AG04449 (cell line): Measurements from ENCODE around the gene NDUFAB1.

Experiments
- CTCF ChIA-PET: fragments of 350-600 bp; formaldehyde crosslinking; extraction: SDS; loops from one replicate; lab custom pipeline; 2021; ENCODE audit warnings: antibody characterized with exemption; lab: Yijun Ruan, JAX
- POLR2A ChIA-PET: fragments of 400-600, 350-600 bp; formaldehyde crosslinking; extraction: SDS; loops from one replicate; lab custom pipeline; 2020; ENCODE audit warnings: antibody characterized with exemption, inconsistent platforms; lab: Yijun Ruan, JAX
- DNase-seq: peaks from one replicate; pipeline ENCODE4 v3.0.0-alpha.2; 2010; ENCODE audit warnings: low read depth, low spot score
- H3K4me3 ChIP-seq: 2 replicates; pipeline ENCODE4 v1.5.1; 2011; ENCODE audit warnings: low read depth, mild to moderate bottlenecking, control low read depth, low read length
- CTCF ChIP-seq: IDR thresholded peaks from one replicate; pipeline ENCODE4 v1.5.1; 2011; ENCODE audit warnings: mild to moderate bottlenecking, moderate library complexity, low read length, control low read depth, inconsistent platforms; ENCODE audit not compliant: insufficient read depth; ENCODE audit errors: missing control alignments

NDUFAB1 gene

DNA sequence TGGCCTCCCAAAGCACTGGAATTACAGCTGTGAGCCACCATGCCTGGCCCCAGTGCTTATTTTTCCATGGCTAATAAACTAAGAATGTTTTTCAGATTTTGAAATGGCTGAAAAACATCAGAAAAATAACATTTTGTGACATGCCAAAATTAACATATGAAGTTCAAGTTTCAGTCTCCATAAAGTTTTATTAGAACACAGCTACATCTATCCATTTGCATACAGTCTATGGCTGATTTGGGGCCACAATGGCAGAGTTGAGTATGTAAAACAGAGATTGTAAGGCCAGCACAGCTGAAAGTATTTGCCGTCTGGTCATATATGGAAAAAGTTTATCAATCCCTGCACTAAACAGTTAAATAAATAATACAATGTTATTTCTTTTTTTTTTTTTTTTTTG, 13.8 kb upstream of the NDUFAB1 start:
- no peak for DNase-seq
- TF ChIP-seq CTCF: no peak
- ChIA-PET POLR2A (no interaction called here), CTCF (interaction anchor here (1.6 kb wide), 1 partner anchor 13 kb away, joined by 4 read pairs; no protein-coding TSS in a partner anchor)
- H3K4me3 ChIP-seq: no peak overlapping the region

- DNase-seq: no peak
- ChIA-PET POLR2A (no interaction called here), CTCF (interaction anchor here (0.6 kb wide), 1 partner anchor 11 kb away, joined by 3 read pairs; no protein-coding TSS in a partner anchor)
- no peak for TF ChIP-seq CTCF
- H3K4me3 ChIP-seq: no peak overlapping the region
Observed at GRCh38 chr16:23608194-23608593, 12.1 kb upstream of the NDUFAB1 start.

- CTCF ChIA-PET: interaction anchor here (0.6 to 1.0 kb wide), 2 partner anchors 11 kb away, joined by 3 to 5 read pairs; no protein-coding TSS in a partner anchor
Observed at GRCh38 chr16:23607726-23608125, 11.6 kb upstream of the NDUFAB1 start.

DNA sequence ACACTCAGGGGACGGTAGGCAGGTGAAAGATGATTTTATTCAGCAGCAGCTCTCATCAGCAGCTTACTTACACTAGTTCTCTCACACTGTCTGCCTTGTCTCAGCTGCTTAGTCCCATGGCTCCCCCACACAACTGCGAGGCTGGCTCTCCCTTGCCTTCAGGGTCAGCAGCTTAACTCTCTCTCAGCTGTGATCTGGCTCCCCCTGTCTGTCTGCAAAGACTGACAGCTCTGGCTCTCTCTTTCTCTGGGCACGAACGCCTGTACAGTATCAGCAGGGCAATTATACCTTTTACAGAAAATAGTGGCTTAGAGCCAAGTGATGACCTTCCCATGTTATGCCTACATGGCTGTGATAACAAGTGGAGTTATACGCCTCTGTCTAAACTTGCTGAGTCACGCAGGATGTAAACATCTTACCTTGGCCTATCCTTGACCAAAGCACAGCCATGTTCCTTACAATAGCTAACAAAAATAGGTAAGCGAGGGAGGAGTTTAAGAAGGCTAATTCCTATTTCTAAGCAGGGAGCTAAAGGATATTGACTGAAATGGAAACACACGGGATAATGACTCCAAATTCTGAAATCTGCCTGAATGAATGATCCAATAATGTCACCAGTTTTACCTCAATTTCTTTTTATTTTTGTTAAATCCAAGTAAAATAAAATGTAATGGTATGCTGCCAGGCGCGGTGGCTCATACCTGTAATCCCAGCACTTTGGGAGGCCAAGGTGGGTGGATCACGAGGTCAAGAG, 1.1 kb upstream of the NDUFAB1 start:
- ChIA-PET POLR2A (no interaction called here), CTCF (interaction anchor here (0.7 to 3.3 kb wide), 27 partner anchors 8 to 468 kb away, joined by 3 to 25 read pairs (median 5); partner anchors contain the start of genes DCTN5, EARS2, GGA2 and PALB2)
- H3K4me3 ChIP-seq: no peak overlapping the region
- no peak for DNase-seq
- no peak for TF ChIP-seq CTCF

More at GRCh38 chr16:23607726-23608125, 11.6 kb upstream of the NDUFAB1 start:
- no peak for DNase-seq
- no peak for TF ChIP-seq CTCF
- POLR2A ChIA-PET: no interaction called here
- no peak overlapping the region for H3K4me3 ChIP-seq

GRCh38 chr16:23595246-23595950, 718 bp downstream of the NDUFAB1 start:
- CTCF ChIA-PET: interaction anchor here (0.9 to 3.0 kb wide), 6 partner anchors 7 to 55 kb away, joined by 3 to 18 read pairs (median 4); partner anchors contain the start of genes EARS2 and UBFD1

More at GRCh38 chr16:23595246-23595950, 718 bp downstream of the NDUFAB1 start:
- no peak for TF ChIP-seq CTCF
- H3K4me3 ChIP-seq: peak overlapping the region; percentile 95
- DNase-seq: no peak
- POLR2A ChIA-PET: no interaction called here
